NCI-H748 (cell line): Measurements from ENCODE around the gene LRRC36.

ENCODE experiments used
- DNase-seq: peaks from one replicate; lab custom pipeline; 2025; ENCODE audit not compliant: unreplicated experiment; lab: John Stamatoyannopoulos, UW

The LRRC36 gene

GRCh38 chr16:67388591-67388990, 62.0 kb downstream of the LRRC36 start:
- no peak for DNase-seq

- DNase-seq: no peak
Measured at GRCh38 chr16:67389911-67390815, 63.5 kb downstream of the LRRC36 start.

- no peak for DNase-seq
Measured at GRCh38 chr16:67390816-67391423, 64.3 kb downstream of the LRRC36 start.

GRCh38 chr16:67391424-67392300, 65.0 kb downstream of the LRRC36 start:
- DNase-seq: peak; percentile 67

GRCh38 chr16:67392301-67393059, 65.9 kb downstream of the LRRC36 start:
- no peak for DNase-seq

- peak; percentile 91 for DNase-seq
Measured at GRCh38 chr16:67393111-67393787, 66.6 kb downstream of the LRRC36 start, which contains the start of gene TPPP3. Gene TPPP3, minus strand, starts transcription at chr16:67393498. Its CDS starts 2,387 bp downstream, at chr16:67391111.

- DNase-seq: no peak
Measured at GRCh38 chr16:67393788-67394154, 67.2 kb downstream of the LRRC36 start.

- DNase-seq: no peak
Measured at GRCh38 chr16:67394155-67395104, 67.8 kb downstream of the LRRC36 start.

- DNase-seq: no peak
Measured at GRCh38 chr16:67395105-67395457, 68.5 kb downstream of the LRRC36 start.

- DNase-seq: peak; percentile 95
Measured at GRCh38 chr16:67395458-67396158, 69.0 kb downstream of the LRRC36 start.

- peak; percentile 99 for DNase-seq
Measured at GRCh38 chr16:67396159-67397035, 69.8 kb downstream of the LRRC36 start.

- peak; percentile 31 for DNase-seq
Measured at GRCh38 chr16:67397036-67397801, 70.6 kb downstream of the LRRC36 start.

GRCh38 chr16:67397812-67398545, 71.4 kb downstream of the LRRC36 start:
- DNase-seq: no peak

- DNase-seq: no peak
Measured at GRCh38 chr16:67398546-67399217, 72.1 kb downstream of the LRRC36 start.

- no peak for DNase-seq
Measured at GRCh38 chr16:67399218-67399733, 72.7 kb downstream of the LRRC36 start.
